Nephron (organoid): Measurements from ENCODE around the gene SBK3.
"Not testable (repeated sequence)": the region's sequence is repeated elsewhere in the genome, so short reads cannot be mapped to it uniquely, and the experiment has no call there.

Source experiments
- H3K27ac Mint-ChIP-seq, 3 experiments: 2 replicates each; pipeline ENCODE4 v1.8.0; 2020; ENCODE audit warnings: mixed read lengths in 3 of 3, mild to moderate bottlenecking in 2 of 3, moderate library complexity in 1 of 3
- H3K27me3 Mint-ChIP-seq: 2 replicates; pipeline ENCODE4 v1.8.0; 2021; ENCODE audit warnings: low read depth, mild to moderate bottlenecking, moderate library complexity, mixed read lengths
- H3K36me3 Mint-ChIP-seq: 2 replicates; pipeline ENCODE4 v1.8.0; 2020; ENCODE audit warnings: low read depth, mixed read lengths
- H3K4me1 Mint-ChIP-seq: 2 replicates; pipeline ENCODE4 v1.8.0; 2020; ENCODE audit warnings: mixed read lengths
- H3K4me3 Mint-ChIP-seq, 3 experiments: 2 replicates each; pipeline ENCODE4 v1.8.0; 2020; ENCODE audit warnings: mild to moderate bottlenecking in 3 of 3, mixed read lengths in 3 of 3, moderate library complexity in 2 of 3
- H3K9me3 Mint-ChIP-seq: 2 replicates; pipeline ENCODE4 v1.8.0; 2020; ENCODE audit warnings: mixed read lengths
- TF ChIP-seq, protein P1 (sequence below), 3 experiments: fragments of 200-600 bp; sonication (generic); IDR thresholded peaks; one replicate each; pipeline ENCODE4 v1.5.0; 2021; ENCODE audit warnings: antibody characterized with exemption in 3 of 3; ENCODE audit not compliant: unreplicated experiment in 3 of 3

Gene SBK3

GRCh38 chr19:55535965-55536350 lies 9.4 kb downstream of the SBK3 start:
- TF ChIP-seq, protein P1, sequence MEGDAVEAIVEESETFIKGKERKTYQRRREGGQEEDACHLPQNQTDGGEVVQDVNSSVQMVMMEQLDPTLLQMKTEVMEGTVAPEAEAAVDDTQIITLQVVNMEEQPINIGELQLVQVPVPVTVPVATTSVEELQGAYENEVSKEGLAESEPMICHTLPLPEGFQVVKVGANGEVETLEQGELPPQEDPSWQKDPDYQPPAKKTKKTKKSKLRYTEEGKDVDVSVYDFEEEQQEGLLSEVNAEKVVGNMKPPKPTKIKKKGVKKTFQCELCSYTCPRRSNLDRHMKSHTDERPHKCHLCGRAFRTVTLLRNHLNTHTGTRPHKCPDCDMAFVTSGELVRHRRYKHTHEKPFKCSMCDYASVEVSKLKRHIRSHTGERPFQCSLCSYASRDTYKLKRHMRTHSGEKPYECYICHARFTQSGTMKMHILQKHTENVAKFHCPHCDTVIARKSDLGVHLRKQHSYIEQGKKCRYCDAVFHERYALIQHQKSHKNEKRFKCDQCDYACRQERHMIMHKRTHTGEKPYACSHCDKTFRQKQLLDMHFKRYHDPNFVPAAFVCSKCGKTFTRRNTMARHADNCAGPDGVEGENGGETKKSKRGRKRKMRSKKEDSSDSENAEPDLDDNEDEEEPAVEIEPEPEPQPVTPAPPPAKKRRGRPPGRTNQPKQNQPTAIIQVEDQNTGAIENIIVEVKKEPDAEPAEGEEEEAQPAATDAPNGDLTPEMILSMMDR (IDR thresholded peaks at IDR 0.05; ENCODE audit: unreplicated experiment in 3 of 3): no peak
- H3K4me3 Mint-ChIP-seq: no peak overlapping the region

GRCh38 chr19:55535173-55535964 lies 10.0 kb downstream of the SBK3 start:
- Mint-ChIP-seq H3K4me3 (peak overlapping the region in 1 of 3 experiments; percentile 8), H3K27ac (peak overlapping the region in 2 of 3 experiments; percentile 59 to 69), H3K4me1 (peaks cover 7% of the 10 kb centered on the region), H3K36me3 (no peaks in the 10 kb centered on the region), H3K9me3 (no peaks in the 10 kb centered on the region), H3K27me3 (no peaks in the 10 kb centered on the region)
- TF ChIP-seq, protein P1 (IDR thresholded peaks at IDR 0.05; ENCODE audit: unreplicated experiment in 3 of 3): no peak

More at GRCh38 chr19:55535965-55536350, 9.4 kb downstream of the SBK3 start:
- peak overlapping the region in 1 of 3 experiments; percentile 69 for H3K27ac Mint-ChIP-seq
- no peaks in the 10 kb centered on the region for H3K27me3 Mint-ChIP-seq
- H3K9me3 Mint-ChIP-seq: no peaks in the 10 kb centered on the region
- H3K4me1 Mint-ChIP-seq: peaks cover 7% of the 10 kb centered on the region
- H3K36me3 Mint-ChIP-seq: no peaks in the 10 kb centered on the region

DNA sequence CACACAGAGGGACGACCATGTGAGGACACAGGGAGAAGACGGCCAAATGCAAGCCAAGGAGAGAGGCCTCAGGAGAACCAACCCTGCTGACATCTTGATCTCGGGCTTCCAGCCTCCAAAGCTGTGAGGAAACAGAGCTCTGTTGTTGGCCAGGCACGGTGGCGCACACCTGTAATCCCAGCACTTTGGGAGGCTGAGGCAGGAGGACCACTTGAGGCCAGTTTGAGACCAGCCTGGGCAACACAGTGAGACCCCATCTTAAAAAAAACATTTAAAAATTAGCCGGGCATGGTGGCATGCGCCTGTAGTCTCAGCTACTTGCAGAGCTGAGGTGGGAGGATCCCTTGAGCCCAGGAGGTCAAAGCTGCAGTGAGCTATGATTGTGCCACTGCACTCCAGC lies 11.1 kb downstream of the SBK3 start:
- not testable (repeated sequence) for H3K4me1 Mint-ChIP-seq, H3K27ac Mint-ChIP-seq, H3K4me3 Mint-ChIP-seq, H3K36me3 Mint-ChIP-seq, H3K27me3 Mint-ChIP-seq, H3K9me3 Mint-ChIP-seq

DNA sequence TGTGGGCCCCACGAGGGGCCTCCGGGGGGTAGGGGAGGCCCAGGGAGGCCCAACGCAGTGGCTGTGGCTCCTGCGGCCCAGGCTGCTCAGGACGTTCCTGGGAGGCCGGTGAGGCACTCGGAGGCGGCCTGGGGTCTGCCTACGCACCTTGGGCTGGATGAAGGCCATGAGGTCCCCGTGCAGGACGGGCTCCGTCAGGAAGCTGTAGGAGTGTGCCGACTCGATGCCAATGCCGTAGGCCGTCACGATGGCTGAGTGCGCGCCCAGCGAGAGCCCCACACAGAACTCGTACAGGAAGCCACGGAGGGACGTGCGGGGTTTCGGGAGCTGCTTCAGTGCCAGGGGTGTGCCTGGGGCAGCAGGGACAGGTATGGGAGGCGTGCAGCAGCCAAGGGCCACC lies 14.3 kb downstream of the SBK3 start:
- Mint-ChIP-seq H3K27ac (no peak overlapping the region), H3K9me3 (no peaks in the 10 kb centered on the region), H3K4me1 (peaks cover 7% of the 10 kb centered on the region), H3K36me3 (no peaks in the 10 kb centered on the region), H3K4me3 (no peak overlapping the region), H3K27me3 (no peaks in the 10 kb centered on the region)
- TF ChIP-seq, protein P1 (IDR thresholded peaks at IDR 0.05; ENCODE audit: unreplicated experiment in 3 of 3): no peak

DNA sequence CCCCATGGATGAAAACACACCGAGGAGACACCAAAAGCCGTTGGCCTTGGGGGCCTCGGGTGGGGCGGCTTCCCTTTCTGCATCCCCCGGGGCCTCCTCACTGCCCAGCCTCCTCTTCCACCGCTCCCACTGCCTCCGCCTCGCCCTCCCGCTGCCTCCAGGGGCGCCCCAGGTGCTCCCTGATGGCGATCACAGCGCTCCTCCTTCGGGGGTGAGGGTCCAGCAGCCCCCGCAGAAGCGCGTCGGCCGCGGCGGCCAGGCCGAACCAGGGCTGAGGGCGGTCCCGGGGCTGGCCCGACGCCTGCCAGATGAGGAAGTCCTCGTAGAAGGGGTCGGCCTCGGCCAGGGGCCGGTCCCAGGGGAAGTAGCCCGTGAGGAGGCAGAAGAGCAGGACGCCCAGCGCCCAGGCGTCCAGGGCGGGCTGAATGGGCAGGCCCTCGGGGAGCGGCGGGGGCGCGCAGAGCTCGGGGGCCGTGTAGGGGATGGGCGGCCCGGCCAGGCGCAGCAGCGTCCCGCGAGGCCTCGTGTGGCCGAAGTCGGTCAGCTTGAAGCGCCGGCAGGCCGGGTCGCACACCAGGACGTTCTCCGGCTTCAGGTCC lies 15.6 kb downstream of the SBK3 start:
- peaks cover 7% of the 10 kb centered on the region for H3K4me1 Mint-ChIP-seq
- H3K9me3 Mint-ChIP-seq: no peaks in the 10 kb centered on the region
- TF ChIP-seq, protein P1 (IDR thresholded peaks at IDR 0.05; ENCODE audit: unreplicated experiment in 3 of 3): no peak

GRCh38 chr19:55528030-55528803 lies 17.1 kb downstream of the SBK3 start:
- Mint-ChIP-seq H3K27ac (no peak overlapping the region), H3K4me3 (no peak overlapping the region), H3K4me1 (peaks cover 13% of the 10 kb centered on the region), H3K9me3 (no peaks in the 10 kb centered on the region), H3K36me3 (no peaks in the 10 kb centered on the region), H3K27me3 (peaks cover 11% of the 10 kb centered on the region)
- TF ChIP-seq, protein P1 (IDR thresholded peaks at IDR 0.05; ENCODE audit: unreplicated experiment in 3 of 3): no peak

More for the DNA sequence above, 15.6 kb downstream of the SBK3 start:
- H3K27me3 Mint-ChIP-seq: peaks cover 7% of the 10 kb centered on the region
- H3K36me3 Mint-ChIP-seq: no peaks in the 10 kb centered on the region
- H3K4me3 Mint-ChIP-seq: no peak overlapping the region
- H3K27ac Mint-ChIP-seq: no peak overlapping the region
